Peyer's patch (tissue), 4 donors: ENCODE data around the gene NLRP14. TPM values are rescaled to one million over a fixed set of nuclear protein-coding genes. Genes with fewer than 3 reads are reported as not detected.
A peak's percentile ranks its signal among the peaks of the same experiment; 100 is the strongest.

Experiments used
- DNase-seq, 3 donors: peaks; one replicate each; pipeline ENCODE4 v3.0.0-alpha.2; 2017 to 2019
- H3K27ac ChIP-seq, 4 donors: fragments of 200-600 bp; sonication (generic); one replicate each; pipeline ENCODE4 v1.5.1; 2016 to 2019
- H3K27me3 ChIP-seq, 2 donors: fragments of 200-600 bp; sonication (generic); one replicate each; pipeline ENCODE4 v1.5.1; 2019
- H3K36me3 ChIP-seq, 3 donors: fragments of 200-600 bp; sonication (generic); one replicate each; pipeline ENCODE4 v1.5.1; 2016 to 2019
- H3K4me1 ChIP-seq, 4 donors: fragments of 200-600 bp; sonication (generic); one replicate each; pipeline ENCODE4 v1.5.1; 2016 to 2019
- H3K4me3 ChIP-seq, 4 donors: fragments of 200-600 bp; sonication (generic); 1 replicate in 3 of 4; 2 replicates in 1 of 4; pipeline ENCODE4 v1.5.1; 2016 to 2019; ENCODE audit warnings: mild to moderate bottlenecking in 1 of 4
- H3K9me3 ChIP-seq, 4 donors: fragments of 200-600 bp; sonication (generic); one replicate each; pipeline ENCODE4 v1.5.1; 2016 to 2019; ENCODE audit warnings: mild to moderate bottlenecking in 1 of 4
- CTCF ChIP-seq, 6 experiments: fragments of 450-650 bp in 4 of 6; fragments of 200-600 bp in 2 of 6; sonication (generic) in 1 of 6; IDR thresholded peaks; one replicate each; pipeline ENCODE4 v1.5.1; 2017 to 2019; ENCODE audit warnings: antibody characterized with exemption in 6 of 6, mild to moderate bottlenecking in 3 of 6, moderate library complexity in 1 of 6
- POLR2A ChIP-seq, 2 donors: fragments of 450-650 bp; IDR thresholded peaks; one replicate each; pipeline ENCODE4 v1.5.1; 2017; ENCODE audit warnings: antibody characterized with exemption in 2 of 2, mild to moderate bottlenecking in 2 of 2, moderate library complexity in 2 of 2
- total RNA-seq, 4 donors: library from RNA; depleted of rRNA; stranded (reverse); fragments of >200 nt; gene quantifications; one replicate each; pipeline ENCODE4 v1.1.0, GENCODE V29; 2016

The NLRP14 gene
- 1 to 10 TPM in 1 of 4 donors, under 1 TPM in 1, not detected in 2; 0.27 to 1.7 TPM for total RNA-seq

GRCh38 chr11:7020183-7020917 lies at the start of gene NLRP14, which contains the start of gene ZNF214:
TSS of gene NLRP14 (plus strand) at chr11:7020479. CDS start at chr11:7038587, 18,108 bp downstream.
TSS of gene ZNF214 (minus strand) at chr11:7020346. CDS start at chr11:7002835, 17,511 bp downstream.
- Histone ChIP-seq H3K27me3 (no peaks in the 10 kb centered on the region), H3K4me1 (peaks cover 0 to 3% (median 0%) of the 10 kb centered on the region in 4 donors), H3K4me3 (peak within 1 kb of the TSS; percentile 29 to 82 (median 58)), H3K27ac (peak within 1 kb of the TSS in 3 of 4 donors; percentile 41 to 73 (median 73)), H3K9me3 (no peaks in the 10 kb centered on the region), H3K36me3 (no peaks in the 10 kb centered on the region)
- TF ChIP-seq CTCF (IDR thresholded peaks at IDR 0.05) (no peak), POLR2A (IDR thresholded peaks at IDR 0.05) (no peak)
- peak; percentile 47 to 97 (median 94) for DNase-seq

- Histone ChIP-seq H3K27me3 (no peaks in the 10 kb centered on the region), H3K9me3 (no peaks in the 10 kb centered on the region), H3K4me3 (no peak overlapping the region), H3K36me3 (no peaks in the 10 kb centered on the region), H3K4me1 (no peaks in the 10 kb centered on the region), H3K27ac (no peak overlapping the region)
- no peak for TF ChIP-seq CTCF (IDR thresholded peaks at IDR 0.05)
- DNase-seq: no peak
Observed at GRCh38 chr11:6979365-6979764, 40.9 kb upstream of the NLRP14 start.

- H3K36me3 ChIP-seq: no peaks in the 10 kb centered on the region
- no peak overlapping the region for H3K27ac ChIP-seq
- no peaks in the 10 kb centered on the region for H3K4me1 ChIP-seq
- DNase-seq: no peak
- no peak for TF ChIP-seq POLR2A (IDR thresholded peaks at IDR 0.05)
- no peak for TF ChIP-seq CTCF (IDR thresholded peaks at IDR 0.05)
- H3K27me3 ChIP-seq: no peaks in the 10 kb centered on the region
- no peaks in the 10 kb centered on the region for H3K9me3 ChIP-seq
- no peak overlapping the region for H3K4me3 ChIP-seq
Observed at GRCh38 chr11:6986487-6986886, 33.8 kb upstream of the NLRP14 start.

GRCh38 chr11:6988506-6988905 lies 31.8 kb upstream of the NLRP14 start:
- TF ChIP-seq POLR2A (IDR thresholded peaks at IDR 0.05) (no peak), CTCF (IDR thresholded peaks at IDR 0.05) (no peak)
- H3K36me3 ChIP-seq: no peaks in the 10 kb centered on the region
- no peak overlapping the region for H3K27ac ChIP-seq
- H3K4me1 ChIP-seq: no peaks in the 10 kb centered on the region
- no peaks in the 10 kb centered on the region for H3K27me3 ChIP-seq
- no peaks in the 10 kb centered on the region for H3K9me3 ChIP-seq
- H3K4me3 ChIP-seq: no peak overlapping the region
- DNase-seq: no peak

- DNase-seq: no peak
- Histone ChIP-seq H3K4me1 (no peaks in the 10 kb centered on the region), H3K36me3 (no peaks in the 10 kb centered on the region), H3K4me3 (no peak overlapping the region), H3K27me3 (no peaks in the 10 kb centered on the region), H3K27ac (no peak overlapping the region), H3K9me3 (no peaks in the 10 kb centered on the region)
- TF ChIP-seq POLR2A (IDR thresholded peaks at IDR 0.05) (no peak), CTCF (IDR thresholded peaks at IDR 0.05) (no peak)
Observed at GRCh38 chr11:6991227-6991626, 29.1 kb upstream of the NLRP14 start.
